T-helper 1 cell treated with Interleukin-12 subunit alpha and Interleukin-12 subunit beta and Interleukin-4 antibody, amounts not matched to agents 30 μg/mL and 1 μg/mL, for 36 hours (primary cell): Measurements from ENCODE around the gene FNDC3B.

Source experiments
- H3K27ac Mint-ChIP-seq: one replicate; pipeline ENCODE4 v1.8.0; 2021; ENCODE audit warnings: mild to moderate bottlenecking, mixed read lengths
- H3K27me3 Mint-ChIP-seq: one replicate; pipeline ENCODE4 v1.8.0; 2021; ENCODE audit warnings: low read depth, mixed read lengths
- H3K36me3 Mint-ChIP-seq: one replicate; pipeline ENCODE4 v1.8.0; 2021; ENCODE audit warnings: low read depth, mixed read lengths
- H3K4me1 Mint-ChIP-seq: one replicate; pipeline ENCODE4 v1.8.0; 2021; ENCODE audit warnings: low read depth, mixed read lengths
- H3K4me3 Mint-ChIP-seq: one replicate; pipeline ENCODE4 v1.8.0; 2021; ENCODE audit warnings: mild to moderate bottlenecking, moderate library complexity, mixed read lengths
- H3K9me3 Mint-ChIP-seq: one replicate; pipeline ENCODE4 v1.8.0; 2021; ENCODE audit warnings: mixed read lengths

FNDC3B gene

DNA sequence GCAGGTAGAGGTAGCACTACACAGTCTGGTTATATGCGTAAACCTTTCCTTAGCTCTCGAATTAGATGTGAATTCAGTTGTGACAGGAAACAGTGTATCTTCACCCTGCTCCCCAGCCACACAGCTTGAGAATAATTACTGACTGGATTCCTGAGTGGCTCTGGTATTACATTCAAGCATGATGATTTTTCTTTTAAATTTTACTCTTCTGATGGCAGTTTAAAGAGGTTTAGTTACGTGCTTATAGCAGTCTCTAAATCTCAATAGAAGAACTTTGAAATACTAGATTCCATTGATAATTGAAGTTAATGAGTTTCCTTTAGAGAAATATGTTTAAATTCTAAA lies 98.8 kb downstream of the FNDC3B start:
- Mint-ChIP-seq H3K4me1 (peaks cover 59% of the 10 kb centered on the region), H3K27ac (peak overlapping the region; percentile 73), H3K4me3 (no peak overlapping the region), H3K36me3 (peaks cover 16% of the 10 kb centered on the region), H3K9me3 (no peaks in the 10 kb centered on the region), H3K27me3 (no peaks in the 10 kb centered on the region)

DNA sequence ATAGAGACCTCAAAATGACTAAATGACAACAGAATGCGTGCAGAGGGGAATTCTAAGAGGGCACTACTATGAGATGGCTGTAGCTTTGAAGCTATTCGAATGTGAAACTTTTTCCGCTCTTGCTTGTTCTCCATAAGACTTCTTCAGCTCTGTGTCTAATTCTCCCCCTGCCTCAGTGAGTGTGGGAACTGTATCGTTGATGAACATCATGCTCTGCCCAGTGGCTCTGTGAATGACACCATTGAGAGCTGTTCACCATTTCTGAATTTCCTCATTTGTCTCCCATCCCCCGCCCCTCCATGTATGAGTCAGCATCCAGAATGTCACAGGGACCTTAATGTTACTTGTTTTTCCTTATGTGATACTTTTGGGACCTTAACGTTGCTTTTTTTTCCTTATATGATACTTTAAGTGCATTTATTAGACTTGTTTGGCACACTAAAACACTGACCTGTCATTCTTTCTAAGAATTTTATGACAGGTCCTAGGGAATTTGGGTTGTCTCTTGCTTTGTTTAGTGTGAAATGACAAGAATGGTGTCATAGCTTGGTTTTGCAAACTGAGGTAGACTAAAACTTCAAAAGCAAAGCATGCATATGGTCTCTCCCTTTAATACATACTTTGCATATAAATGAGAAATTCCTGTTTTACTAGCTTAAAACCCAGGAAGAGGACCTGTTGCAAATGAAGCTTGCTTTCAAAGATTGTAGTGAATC lies 99.6 kb downstream of the FNDC3B start:
- Mint-ChIP-seq H3K27ac (peak overlapping the region; percentile 91), H3K9me3 (no peaks in the 10 kb centered on the region), H3K4me3 (peak overlapping the region; percentile 67), H3K36me3 (peaks cover 12% of the 10 kb centered on the region), H3K27me3 (no peaks in the 10 kb centered on the region), H3K4me1 (peaks cover 52% of the 10 kb centered on the region)

DNA sequence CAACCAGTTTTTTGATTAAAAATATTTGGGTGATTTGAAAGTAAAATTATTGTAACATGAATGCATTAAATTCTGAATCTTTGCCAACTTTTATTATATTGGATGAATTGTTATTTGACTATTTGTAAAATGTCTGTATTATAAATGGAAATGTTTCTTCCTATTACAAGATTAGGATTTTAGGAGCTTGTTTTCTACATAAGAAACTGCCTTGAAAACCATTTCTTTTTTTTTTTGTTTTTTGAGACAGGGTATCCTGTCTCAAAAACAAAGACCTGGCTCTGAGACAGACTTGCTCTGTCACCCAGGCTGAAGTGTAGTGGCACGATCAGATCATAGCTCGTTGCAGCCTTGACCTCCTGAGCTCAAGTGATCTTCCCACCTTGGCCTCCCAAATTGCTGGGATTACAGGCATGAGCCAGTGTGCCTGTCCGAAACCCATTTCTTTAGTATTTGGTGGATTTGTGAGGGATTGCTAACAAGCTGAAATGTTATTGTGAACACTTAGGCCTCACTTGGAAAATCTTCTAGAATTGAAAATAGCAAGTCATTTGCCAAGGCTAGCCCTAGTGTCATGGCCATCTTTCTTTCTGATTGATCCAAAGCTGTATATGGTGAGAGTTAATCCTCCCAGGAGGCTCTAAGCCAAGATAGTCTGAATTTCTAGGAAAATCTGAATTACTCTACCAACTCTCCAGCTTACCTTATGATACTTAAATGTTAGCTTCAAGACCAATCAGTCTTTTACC lies 100.3 kb downstream of the FNDC3B start:
- H3K9me3 Mint-ChIP-seq = no peaks in the 10 kb centered on the region
- H3K4me3 Mint-ChIP-seq = no peak overlapping the region
- H3K36me3 Mint-ChIP-seq = peaks cover 9% of the 10 kb centered on the region
- no peak overlapping the region for H3K27ac Mint-ChIP-seq
- no peaks in the 10 kb centered on the region for H3K27me3 Mint-ChIP-seq
- H3K4me1 Mint-ChIP-seq = peaks cover 52% of the 10 kb centered on the region

DNA sequence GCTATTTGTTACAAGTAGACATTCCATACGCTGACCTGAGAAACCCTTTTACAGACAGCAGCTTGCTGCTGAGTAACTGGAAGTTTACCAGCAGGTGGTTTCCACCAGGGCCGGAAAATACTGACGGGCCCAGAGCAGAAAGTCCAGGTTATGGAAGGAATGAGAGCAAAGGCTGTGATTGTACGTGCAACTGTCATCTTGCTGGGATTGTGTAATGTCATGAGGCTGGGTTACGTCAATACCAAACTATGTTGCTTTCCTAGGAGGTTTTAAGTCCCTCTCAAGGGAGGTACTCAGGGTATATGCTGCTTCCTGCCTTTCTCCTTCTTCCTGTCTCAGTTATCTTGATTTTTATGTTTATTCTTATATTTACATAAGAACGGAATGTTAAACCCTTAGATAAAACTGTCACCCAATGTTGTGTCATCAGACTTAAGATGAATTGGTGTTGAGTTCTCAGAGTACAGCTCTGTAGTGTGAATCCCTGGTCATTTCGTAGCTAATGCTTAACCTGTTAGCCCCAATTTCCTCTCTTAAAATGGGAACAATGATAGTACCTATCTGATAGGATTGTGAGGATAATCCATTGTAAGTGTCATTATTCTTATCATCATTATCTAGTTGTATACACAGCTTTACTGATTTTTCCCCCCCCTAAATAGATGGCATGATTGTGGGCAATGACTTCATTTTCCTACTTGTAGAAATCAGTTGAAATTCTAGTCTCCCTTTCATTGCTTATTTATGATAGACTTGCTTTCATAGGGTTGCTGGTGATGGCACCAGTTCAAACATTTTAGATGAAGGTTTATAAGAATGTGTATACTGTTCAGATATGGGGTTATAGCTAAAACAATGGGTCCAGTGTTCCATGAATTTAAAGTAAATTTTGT lies 101.4 kb downstream of the FNDC3B start:
- H3K9me3 Mint-ChIP-seq = no peaks in the 10 kb centered on the region
- no peaks in the 10 kb centered on the region for H3K27me3 Mint-ChIP-seq
- no peak overlapping the region for H3K4me3 Mint-ChIP-seq
- H3K4me1 Mint-ChIP-seq = peaks cover 54% of the 10 kb centered on the region
- peaks cover 9% of the 10 kb centered on the region for H3K36me3 Mint-ChIP-seq
- peak overlapping the region; percentile 22 for H3K27ac Mint-ChIP-seq

DNA sequence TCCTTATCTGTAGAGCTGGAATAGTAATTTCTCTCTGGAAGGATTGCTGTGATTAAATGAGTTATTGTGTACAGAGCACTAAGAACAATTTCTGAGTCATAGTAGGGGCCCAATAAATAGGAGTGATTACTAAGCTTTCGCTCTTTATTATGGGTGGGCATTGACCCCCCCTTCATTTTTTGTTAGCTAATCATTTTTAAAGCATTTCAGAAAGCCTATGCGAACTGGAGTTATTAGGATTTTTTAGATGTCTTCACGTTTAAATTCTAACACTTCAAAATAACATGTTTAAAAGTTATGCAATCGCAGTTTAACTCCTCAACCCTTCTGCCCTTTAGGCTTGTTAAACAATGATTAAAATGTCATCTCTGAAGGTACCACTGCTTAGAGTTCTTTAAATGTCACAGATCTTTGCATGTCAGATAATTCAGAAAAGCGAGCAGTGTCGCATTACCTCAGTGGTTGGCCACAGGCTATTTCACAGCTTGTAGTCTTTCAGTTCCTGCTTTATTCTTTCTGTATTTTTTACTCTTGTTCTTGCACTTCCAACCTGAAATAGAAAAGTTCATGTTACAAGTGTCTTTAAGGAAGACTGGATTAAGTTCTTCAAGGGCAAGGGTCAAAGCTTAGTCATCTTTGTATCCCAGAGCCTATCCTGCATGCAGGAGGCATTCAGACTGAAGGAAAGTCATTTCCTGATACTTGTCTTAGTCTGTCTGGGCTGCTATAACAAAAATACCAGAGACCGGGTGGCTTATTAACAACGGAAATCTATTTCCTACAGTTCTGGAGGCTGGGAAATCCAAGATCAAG lies 102.9 kb downstream of the FNDC3B start:
- H3K4me1 Mint-ChIP-seq = peaks cover 50% of the 10 kb centered on the region
- no peak overlapping the region for H3K4me3 Mint-ChIP-seq
- no peak overlapping the region for H3K27ac Mint-ChIP-seq
- H3K27me3 Mint-ChIP-seq = no peaks in the 10 kb centered on the region
- H3K36me3 Mint-ChIP-seq = peaks cover 5% of the 10 kb centered on the region
- no peaks in the 10 kb centered on the region for H3K9me3 Mint-ChIP-seq

DNA sequence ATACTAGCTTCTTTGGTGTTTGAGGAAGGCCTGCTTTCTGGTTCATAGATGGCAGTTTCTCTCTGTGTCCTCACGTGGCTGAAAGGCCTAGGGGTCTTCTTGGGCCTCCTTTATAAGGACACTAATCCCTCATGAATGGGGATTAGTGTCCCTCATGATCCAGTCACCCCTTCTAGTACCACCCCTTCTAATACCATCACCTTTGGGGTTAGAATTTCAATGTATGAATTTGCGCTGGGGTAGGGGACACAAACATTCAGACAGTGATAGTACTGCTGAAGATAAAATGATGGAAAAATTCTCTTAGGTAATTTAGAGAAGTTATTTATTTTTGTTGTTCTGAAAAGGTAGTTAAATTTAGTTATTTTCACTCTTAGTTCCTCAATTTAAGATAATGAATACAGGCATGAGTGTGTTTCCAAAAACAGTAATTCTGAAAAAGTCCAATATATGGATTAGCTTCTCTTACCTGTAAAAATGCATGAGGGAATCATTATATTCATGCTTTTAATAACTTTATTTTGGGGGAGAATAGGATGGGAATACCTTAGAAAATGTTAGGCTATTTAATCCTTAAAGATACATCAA lies 103.6 kb downstream of the FNDC3B start:
- Mint-ChIP-seq H3K9me3 (no peaks in the 10 kb centered on the region), H3K27me3 (no peaks in the 10 kb centered on the region), H3K27ac (no peak overlapping the region), H3K4me3 (no peak overlapping the region), H3K4me1 (peaks cover 50% of the 10 kb centered on the region), H3K36me3 (peaks cover 5% of the 10 kb centered on the region)

DNA sequence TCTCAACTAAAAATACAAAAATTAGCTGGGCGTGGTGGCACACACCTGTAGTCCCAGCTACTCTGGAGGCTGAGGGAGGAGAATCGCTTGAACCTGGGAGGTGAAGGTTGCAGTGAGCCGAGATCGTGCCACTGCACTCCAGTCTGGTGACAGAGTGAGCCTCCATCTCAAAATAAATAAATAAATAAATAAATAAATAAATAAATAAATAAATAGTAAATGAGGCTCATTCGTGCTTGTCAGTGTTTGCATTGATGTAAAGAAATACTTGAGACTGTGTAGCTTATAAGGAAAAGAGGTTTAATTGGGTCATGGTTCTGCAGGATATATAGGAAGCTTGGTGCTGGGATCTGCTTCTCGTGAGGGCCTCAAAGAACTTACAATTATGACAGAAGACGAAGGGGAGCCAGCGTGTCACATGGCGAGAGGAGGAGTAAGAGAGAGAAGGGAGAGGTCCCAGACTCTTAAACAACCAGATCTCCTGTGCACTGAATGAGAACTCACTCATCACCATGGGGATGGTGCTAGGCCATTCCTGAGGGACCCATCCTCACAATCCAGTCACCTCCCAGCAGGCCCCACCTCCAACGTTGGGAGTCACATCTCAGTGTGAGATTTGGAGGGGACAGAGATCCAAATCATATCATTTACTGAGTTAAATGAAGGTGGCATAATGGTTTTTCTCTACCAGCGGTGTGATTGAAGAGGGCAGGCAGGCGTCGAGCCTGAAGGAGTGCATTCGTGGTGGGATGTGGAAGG lies 104.5 kb downstream of the FNDC3B start:
- no peak overlapping the region for H3K27ac Mint-ChIP-seq
- H3K4me3 Mint-ChIP-seq = no peak overlapping the region
- H3K4me1 Mint-ChIP-seq = peaks cover 49% of the 10 kb centered on the region
- H3K27me3 Mint-ChIP-seq = no peaks in the 10 kb centered on the region
- peaks cover 5% of the 10 kb centered on the region for H3K36me3 Mint-ChIP-seq
- no peaks in the 10 kb centered on the region for H3K9me3 Mint-ChIP-seq

DNA sequence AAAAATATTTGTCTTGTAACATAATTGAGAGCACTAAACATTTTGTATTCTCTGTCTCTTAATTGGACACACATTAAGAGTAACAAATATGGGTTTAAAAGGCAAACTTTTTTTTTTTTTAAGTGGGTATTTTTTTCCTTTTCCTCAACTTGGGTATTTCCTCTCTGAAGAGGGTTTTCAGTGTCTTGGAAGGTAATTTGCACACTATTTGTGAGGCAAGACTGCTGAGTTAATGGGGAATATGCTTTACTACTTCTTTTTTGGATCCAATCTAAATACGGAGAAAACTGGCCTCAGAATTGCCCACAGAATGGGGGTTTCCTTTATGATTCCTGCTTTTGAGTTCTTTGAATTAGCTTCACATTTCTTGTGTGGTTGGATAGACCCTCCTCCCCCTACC lies 105.2 kb downstream of the FNDC3B start:
- Mint-ChIP-seq H3K4me3 (no peak overlapping the region), H3K27ac (no peak overlapping the region), H3K36me3 (peaks cover 5% of the 10 kb centered on the region), H3K9me3 (no peaks in the 10 kb centered on the region), H3K27me3 (no peaks in the 10 kb centered on the region), H3K4me1 (peaks cover 45% of the 10 kb centered on the region)

DNA sequence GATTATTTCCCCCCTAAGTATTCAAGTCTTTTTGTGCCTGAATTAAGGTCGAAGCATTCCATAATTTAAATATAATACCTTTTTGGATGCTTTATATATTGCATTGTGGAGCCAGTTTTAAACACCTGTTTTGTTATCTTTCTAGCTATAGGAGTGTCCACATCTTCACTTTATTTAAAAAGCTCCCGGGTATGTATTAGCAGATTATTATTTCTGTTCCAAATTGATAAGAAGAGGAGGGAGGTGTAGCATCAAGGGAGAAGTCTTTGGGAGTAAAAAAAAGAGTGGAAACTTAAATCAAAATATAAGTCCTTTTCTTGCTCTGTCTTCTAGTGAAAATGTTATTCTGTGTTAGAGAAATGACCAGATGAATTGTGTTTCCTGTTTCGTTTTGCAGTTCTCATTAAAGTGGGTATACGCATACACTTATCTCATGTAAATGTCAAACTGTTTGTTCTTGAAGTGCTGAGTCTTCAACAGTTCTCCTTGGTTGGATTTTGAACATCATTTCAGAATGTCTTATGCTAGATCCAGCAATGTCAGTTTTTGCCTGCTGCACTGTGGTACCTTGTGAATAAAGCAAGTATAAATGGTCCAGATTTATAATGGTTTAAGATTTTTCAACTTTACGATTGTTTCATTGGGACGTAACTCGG lies 105.8 kb downstream of the FNDC3B start:
- Mint-ChIP-seq H3K9me3 (no peaks in the 10 kb centered on the region), H3K4me3 (no peak overlapping the region), H3K36me3 (peaks cover 5% of the 10 kb centered on the region), H3K27ac (peak overlapping the region; percentile 23), H3K4me1 (peaks cover 41% of the 10 kb centered on the region), H3K27me3 (no peaks in the 10 kb centered on the region)

DNA sequence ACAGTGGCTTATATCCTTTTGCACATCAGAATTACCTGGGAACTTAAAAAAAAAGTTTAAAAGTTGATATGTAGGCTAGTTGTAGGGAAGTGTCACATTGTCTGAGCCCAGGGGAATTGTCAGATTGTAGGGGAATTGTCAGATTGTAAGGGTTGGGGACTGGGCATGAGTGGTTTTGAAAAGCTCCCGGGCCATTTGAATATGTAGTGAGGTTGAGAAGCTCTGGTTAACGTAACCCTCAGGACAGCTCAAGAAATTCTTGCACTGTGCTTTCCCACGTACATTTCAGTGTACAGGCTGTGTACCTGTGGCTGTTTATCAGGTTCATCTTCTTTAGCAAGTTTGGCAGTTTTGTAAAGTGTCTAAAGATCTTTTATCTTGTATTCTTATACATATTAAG lies 107.0 kb downstream of the FNDC3B start:
- Mint-ChIP-seq H3K36me3 (peaks cover 2% of the 10 kb centered on the region), H3K9me3 (no peaks in the 10 kb centered on the region), H3K27me3 (no peaks in the 10 kb centered on the region), H3K27ac (no peak overlapping the region), H3K4me1 (peaks cover 39% of the 10 kb centered on the region), H3K4me3 (no peak overlapping the region)

DNA sequence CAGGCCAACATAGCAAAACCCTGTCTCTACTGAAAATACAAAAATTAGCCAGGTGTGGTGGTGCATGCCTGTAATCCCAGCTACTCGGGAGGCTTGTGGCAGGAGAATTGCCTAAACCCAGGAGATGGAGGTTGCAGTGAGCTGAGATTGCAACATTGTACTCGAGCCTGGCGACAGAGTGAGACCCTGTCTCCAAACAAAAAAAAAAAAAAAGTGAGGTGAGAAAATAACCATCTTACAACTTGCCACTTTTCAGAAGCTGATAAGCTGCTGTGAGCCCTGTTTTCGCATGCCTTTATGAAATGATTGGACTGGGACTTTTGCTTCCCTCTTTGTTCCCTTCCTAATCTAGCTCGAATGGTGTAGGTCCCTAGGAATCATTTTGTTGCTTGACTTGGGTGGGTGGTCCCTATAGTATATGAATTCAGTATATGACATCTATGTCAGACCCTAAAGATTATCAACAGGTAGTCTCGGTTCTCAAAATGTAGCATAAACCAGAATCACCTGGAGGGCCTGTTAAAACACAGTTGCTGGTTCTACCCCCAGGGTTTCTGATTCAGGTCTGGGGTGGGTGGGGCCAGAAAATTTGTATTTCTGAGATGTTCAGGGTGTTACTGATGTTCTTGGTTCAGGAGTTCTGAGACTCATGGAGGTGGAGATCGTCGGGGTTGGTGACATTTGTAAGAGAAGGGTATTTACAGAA lies 107.9 kb downstream of the FNDC3B start:
- H3K27ac Mint-ChIP-seq = no peak overlapping the region
- H3K4me3 Mint-ChIP-seq = no peak overlapping the region
- H3K9me3 Mint-ChIP-seq = no peaks in the 10 kb centered on the region
- H3K36me3 Mint-ChIP-seq = peaks cover 2% of the 10 kb centered on the region
- no peaks in the 10 kb centered on the region for H3K27me3 Mint-ChIP-seq
- H3K4me1 Mint-ChIP-seq = peaks cover 41% of the 10 kb centered on the region

DNA sequence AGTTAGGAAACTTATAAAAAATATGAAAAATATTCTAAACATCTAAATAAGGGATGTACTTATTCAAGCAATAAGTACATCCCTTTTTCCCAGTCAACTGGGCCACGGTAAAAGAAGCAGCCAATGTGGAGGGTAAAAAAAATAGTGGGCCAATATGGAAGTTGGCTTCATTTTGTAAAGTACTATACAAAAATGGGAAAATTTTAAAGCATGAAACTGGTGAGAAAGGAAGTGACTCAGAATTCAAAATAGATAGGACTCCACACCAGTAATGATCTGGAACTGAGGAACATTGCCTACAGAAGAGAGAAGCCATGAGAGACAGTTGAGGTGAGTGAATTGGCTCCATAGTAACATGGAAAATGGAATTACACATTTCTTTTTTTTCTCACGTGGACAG lies 108.9 kb downstream of the FNDC3B start:
- Mint-ChIP-seq H3K4me3 (no peak overlapping the region), H3K36me3 (peaks cover 2% of the 10 kb centered on the region), H3K27ac (no peak overlapping the region), H3K4me1 (peaks cover 43% of the 10 kb centered on the region), H3K27me3 (no peaks in the 10 kb centered on the region), H3K9me3 (no peaks in the 10 kb centered on the region)
